CD4-positive, alpha-beta T cell treated with Interleukin-15 for 1 hour (primary cell): ENCODE results near the gene PTX4.

Experiments
- DNase-seq: peaks from one replicate; pipeline ENCODE4 v3.0.0-alpha.2; 2020

The PTX4 gene

GRCh38 chr16:1488619-1489018, at the start of gene PTX4:
Gene PTX4 (minus strand): TSS chr16:1488944. CDS start chr16:1488909, 35 bp downstream.
- no peak for DNase-seq

- DNase-seq, result no peak
Observed at GRCh38 chr16:1537763-1538289, 49.1 kb upstream of the PTX4 start.

GRCh38 chr16:1537138-1537577, 48.4 kb upstream of the PTX4 start:
- DNase-seq, result no peak

- DNase-seq, result no peak
Observed at GRCh38 chr16:1536601-1537000, 47.9 kb upstream of the PTX4 start.

- DNase-seq, result no peak
Observed at GRCh38 chr16:1535391-1536291, 46.9 kb upstream of the PTX4 start.

GRCh38 chr16:1534021-1535020, 45.6 kb upstream of the PTX4 start:
- no peak for DNase-seq

- DNase-seq, result no peak
Observed at GRCh38 chr16:1533443-1533951, 44.8 kb upstream of the PTX4 start, which contains the start of gene TMEM204. Gene TMEM204 (plus strand): TSS chr16:1533666. CDS start chr16:1534276, 610 bp downstream.

GRCh38 chr16:1532771-1533170, 44.0 kb upstream of the PTX4 start:
- no peak for DNase-seq

- DNase-seq, result no peak
Observed at GRCh38 chr16:1532081-1532760, 43.5 kb upstream of the PTX4 start.

- no peak for DNase-seq
Observed at GRCh38 chr16:1531638-1531910, 42.8 kb upstream of the PTX4 start.

- DNase-seq, result no peak
Observed at GRCh38 chr16:1530883-1531637, 42.3 kb upstream of the PTX4 start.

- DNase-seq, result no peak
Observed at GRCh38 chr16:1530349-1530882, 41.7 kb upstream of the PTX4 start.

GRCh38 chr16:1528921-1529537, 40.3 kb upstream of the PTX4 start:
- no peak for DNase-seq

GRCh38 chr16:1527836-1528811, 39.4 kb upstream of the PTX4 start:
- no peak for DNase-seq

- no peak for DNase-seq
Observed at GRCh38 chr16:1526608-1527555, 38.1 kb upstream of the PTX4 start.

- DNase-seq, result no peak
Observed at GRCh38 chr16:1525871-1526607, 37.3 kb upstream of the PTX4 start.

GRCh38 chr16:1524366-1524765, 35.6 kb upstream of the PTX4 start:
- DNase-seq, result no peak
